GM19099 (cell line): ENCODE data around the gene KRI1.

Experiments
- POLR2A ChIP-seq: IDR thresholded peaks from 3 replicates; pipeline ENCODE4 v1.6.1; 2011; ENCODE audit warnings: low read depth; ENCODE audit not compliant: insufficient read length; ENCODE audit errors: extremely low read depth

Gene KRI1

GRCh38 chr19:10586396-10586795 is 20.6 kb upstream of the KRI1 start:
- TF ChIP-seq POLR2A = no peak

- no peak for TF ChIP-seq POLR2A
Measured at GRCh38 chr19:10583036-10583776, 17.4 kb upstream of the KRI1 start.

DNA sequence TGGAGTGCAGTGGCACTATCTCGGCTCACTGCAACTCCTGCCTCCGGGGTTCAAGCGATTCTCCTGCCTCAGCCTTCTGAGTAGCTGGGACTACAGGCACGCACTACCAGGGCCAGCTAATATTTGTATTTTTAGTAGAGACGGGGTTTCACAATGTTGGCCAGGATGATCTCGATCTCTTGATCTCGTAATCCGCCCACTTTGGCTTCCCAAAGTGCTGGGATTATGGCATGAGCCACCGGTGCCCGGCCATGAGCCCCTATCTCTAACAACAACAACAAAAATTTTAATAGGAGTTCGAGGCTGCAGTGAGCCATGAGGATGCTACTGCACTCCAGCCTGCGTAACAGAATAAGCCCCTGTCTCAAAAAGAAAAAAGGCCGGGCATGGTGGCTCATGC is 16.3 kb upstream of the KRI1 start:
- TF ChIP-seq POLR2A = no peak

DNA sequence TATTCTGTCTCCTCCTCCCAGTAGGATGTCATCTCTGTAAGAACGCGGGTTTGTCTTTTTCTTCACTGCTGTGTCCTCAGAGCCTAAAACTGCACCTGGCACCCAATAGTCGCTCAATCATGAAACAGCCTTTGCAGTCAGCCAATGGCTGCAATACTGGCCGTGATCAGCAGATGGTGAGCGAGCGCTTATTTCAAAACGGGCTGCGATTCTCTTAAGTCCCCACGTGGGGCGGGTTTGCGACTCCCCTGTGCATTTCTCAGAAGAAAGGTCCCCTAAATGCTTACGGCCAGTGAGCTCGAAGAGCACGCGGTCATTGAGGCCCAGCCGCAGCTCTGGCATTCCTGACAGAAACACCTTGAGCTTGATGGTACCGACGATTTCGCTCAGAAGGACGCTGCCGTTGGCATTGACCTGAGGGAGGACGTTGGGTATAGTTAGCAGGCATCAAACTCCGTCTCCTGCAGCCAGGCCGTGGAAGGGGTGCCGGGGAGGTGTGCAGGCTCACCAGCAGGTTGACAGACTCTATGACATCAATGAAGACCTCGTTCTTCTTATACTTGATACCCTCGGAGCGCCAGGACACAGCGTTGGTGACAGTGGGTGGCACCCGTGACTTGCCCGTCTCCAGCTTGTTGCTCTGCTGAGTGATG is 15.3 kb upstream of the KRI1 start:
- TF ChIP-seq POLR2A = no peak

- no peak for TF ChIP-seq POLR2A
Measured at GRCh38 chr19:10577951-10578350, 12.1 kb upstream of the KRI1 start.

- TF ChIP-seq POLR2A = no peak
Measured at GRCh38 chr19:10575011-10575716, 9.4 kb upstream of the KRI1 start.

- no peak for TF ChIP-seq POLR2A
Measured at GRCh38 chr19:10574462-10574861, 8.7 kb upstream of the KRI1 start.

DNA sequence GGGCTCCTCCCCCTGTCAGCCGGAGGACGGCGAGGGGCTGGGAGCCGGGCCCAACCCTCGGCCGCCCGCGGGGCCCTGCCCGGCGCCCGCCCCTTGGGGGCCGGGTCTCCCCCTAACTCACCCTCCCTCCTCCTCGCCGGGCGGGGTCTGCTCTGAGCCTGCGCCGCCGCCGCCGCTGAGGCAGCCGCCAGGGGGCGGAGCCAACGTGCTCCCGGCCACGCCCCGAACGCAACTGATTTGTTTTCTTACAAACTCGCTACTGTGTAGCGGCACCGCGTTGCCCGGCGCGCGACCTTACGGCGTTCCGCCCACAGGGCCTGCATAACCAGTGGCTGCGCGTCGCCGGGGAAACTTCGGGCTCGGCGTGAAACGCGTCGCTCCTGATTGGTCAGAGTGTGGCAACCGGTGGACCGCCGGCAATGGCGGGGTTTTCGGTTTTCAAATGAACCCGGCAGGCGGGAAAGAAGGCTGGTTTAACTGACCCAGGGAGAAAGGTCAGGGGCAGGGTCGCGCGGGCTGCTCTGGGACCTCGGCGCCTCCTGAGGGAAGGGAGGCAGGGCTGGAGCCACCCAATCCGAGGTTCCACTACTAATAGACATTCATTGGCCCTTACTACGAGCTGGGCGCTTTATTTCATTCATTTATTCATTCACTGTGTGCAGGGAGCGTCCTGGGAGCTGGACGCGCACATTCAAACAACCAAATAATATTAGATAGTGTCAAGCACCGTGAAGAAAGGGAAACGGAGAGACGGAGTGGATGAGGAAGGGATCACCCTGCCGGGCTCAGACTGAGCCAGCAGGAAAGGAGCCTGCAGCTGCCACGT is 3.2 kb upstream of the KRI1 start, which contains the start of gene CDKN2D:
Gene CDKN2D, minus strand, starts transcription at position 154 of the 826 bp plus-strand sequence. CDS start 326 bp downstream, outside the sequence.
- TF ChIP-seq POLR2A = peak; percentile 38

DNA sequence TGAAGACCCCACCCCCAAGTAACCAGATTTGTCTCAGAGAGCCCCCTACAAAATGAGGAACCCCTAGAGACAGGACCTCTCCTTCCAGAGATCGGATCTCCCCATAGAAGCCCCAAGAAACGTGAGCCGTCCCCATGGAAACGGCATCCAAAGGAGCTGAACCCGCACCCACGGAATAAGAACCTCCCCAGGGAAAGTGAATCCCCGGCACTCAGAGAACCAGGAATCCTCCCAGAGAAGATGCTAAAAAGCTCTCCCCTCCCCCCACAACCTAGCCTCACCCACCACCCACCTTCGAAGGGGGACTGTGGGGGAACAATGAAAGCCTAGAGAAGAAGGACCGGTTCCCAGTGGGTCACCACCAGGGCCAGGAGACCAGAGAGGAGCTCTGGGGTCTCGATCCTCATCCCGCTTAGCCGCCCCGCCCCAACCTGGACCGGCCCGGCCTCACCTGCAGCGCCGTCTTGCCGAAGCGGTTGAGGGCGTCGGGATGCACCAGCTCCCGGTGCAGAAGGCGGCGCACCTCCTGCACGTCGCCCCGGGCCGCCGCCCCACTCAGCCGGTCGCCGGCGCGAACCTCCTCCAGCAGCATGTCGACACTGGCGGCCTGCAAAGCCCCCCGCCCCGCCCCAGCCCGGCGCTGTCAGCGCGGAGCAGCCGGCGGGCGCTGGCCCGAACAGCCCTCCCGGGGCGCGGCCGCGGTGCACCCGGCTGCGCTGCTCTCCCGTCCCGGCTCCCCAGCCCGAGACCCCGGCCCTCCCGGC is 2.4 kb upstream of the KRI1 start:
- no peak for TF ChIP-seq POLR2A

GRCh38 chr19:10567656-10568055 is 1.8 kb upstream of the KRI1 start:
- no peak for TF ChIP-seq POLR2A

GRCh38 chr19:10566658-10567410 is 1.0 kb upstream of the KRI1 start:
- peak; percentile 43 for TF ChIP-seq POLR2A

- TF ChIP-seq POLR2A = no peak
Measured at GRCh38 chr19:10566408-10566657, 523 bp upstream of the KRI1 start.

GRCh38 chr19:10565028-10565566 is 713 bp downstream of the KRI1 start:
- no peak for TF ChIP-seq POLR2A

GRCh38 chr19:10562609-10563008 is 3.2 kb downstream of the KRI1 start:
- no peak for TF ChIP-seq POLR2A

DNA sequence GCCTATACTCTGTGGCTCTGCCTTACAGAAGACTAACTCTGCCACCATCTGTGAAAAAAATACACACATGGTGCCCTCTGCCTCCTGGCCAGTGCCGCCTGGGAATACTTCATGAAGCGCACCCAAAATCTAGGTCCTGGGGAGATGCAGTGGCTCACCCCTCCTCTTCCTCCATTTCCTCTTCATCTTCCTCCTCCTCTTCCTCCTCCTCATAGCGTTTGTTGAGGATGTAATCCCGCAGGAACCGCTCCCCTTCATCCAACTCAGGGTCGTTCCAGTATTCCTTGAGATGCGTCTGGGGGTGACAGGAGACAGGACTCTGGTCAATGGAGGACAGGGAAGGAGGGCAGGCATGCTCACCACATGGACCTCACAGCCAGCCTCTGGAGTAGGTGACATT is 5.7 kb downstream of the KRI1 start:
- no peak for TF ChIP-seq POLR2A
